Trophoblast cell (in vitro differentiated cells and primary cell): ENCODE results near the gene KCNAB2.

Source experiments
- DNase-seq, 2 donors: peaks; one replicate each; pipeline ENCODE4 v3.0.0-alpha.2; 2016
- H2AFZ ChIP-seq: 2 replicates; pipeline ENCODE4 v1.6.1; 2013; ENCODE audit warnings: low read length, moderate library complexity, mild to moderate bottlenecking; ENCODE audit not compliant: insufficient read depth, poor library complexity
- H2AK5ac ChIP-seq: 2 replicates; pipeline ENCODE4 v1.6.1; 2013; ENCODE audit warnings: mild to moderate bottlenecking, low read length
- H2BK120ac ChIP-seq: 2 replicates; pipeline ENCODE4 v1.6.1; 2013; ENCODE audit warnings: low read length, mild to moderate bottlenecking, moderate library complexity; ENCODE audit not compliant: insufficient read depth, poor library complexity
- H2BK12ac ChIP-seq: 2 replicates; pipeline ENCODE4 v1.6.1; 2013; ENCODE audit warnings: mild to moderate bottlenecking, low read length, moderate library complexity
- H2BK5ac ChIP-seq: 2 replicates; pipeline ENCODE4 v1.6.1; 2013; ENCODE audit warnings: low read length, low read depth, moderate library complexity, mild to moderate bottlenecking; ENCODE audit not compliant: poor library complexity
- H3K14ac ChIP-seq: 2 replicates; pipeline ENCODE4 v1.6.1; 2013; ENCODE audit warnings: mild to moderate bottlenecking, low read length
- H3K18ac ChIP-seq: 2 replicates; pipeline ENCODE4 v1.6.1; 2013; ENCODE audit warnings: mild to moderate bottlenecking, low read length
- H3K23ac ChIP-seq: 2 replicates; pipeline ENCODE4 v1.6.1; 2013; ENCODE audit warnings: low read length
- H3K27ac ChIP-seq: 2 replicates; pipeline ENCODE4 v1.5.1; 2013; ENCODE audit warnings: low read depth, mild to moderate bottlenecking, inconsistent platforms, low read length, moderate library complexity
- H3K27me3 ChIP-seq: 2 replicates; pipeline ENCODE4 v1.6.1; 2013; ENCODE audit warnings: inconsistent platforms, mild to moderate bottlenecking, low read length, moderate library complexity; ENCODE audit not compliant: insufficient read depth
- H3K36me3 ChIP-seq, 2 experiments: 1 replicate in 1 of 2; 2 replicates in 1 of 2; pipeline ENCODE4 v1.6.1; 2013; ENCODE audit warnings: low read length in 2 of 2, mild to moderate bottlenecking in 2 of 2, moderate library complexity in 1 of 2; ENCODE audit not compliant: insufficient read depth in 2 of 2, control insufficient read depth in 1 of 2
- H3K4ac ChIP-seq: 2 replicates; pipeline ENCODE4 v1.6.1; 2013; ENCODE audit warnings: low read depth, mild to moderate bottlenecking, low read length, moderate library complexity
- H3K4me1 ChIP-seq, 2 experiments: 1 replicate in 1 of 2; 2 replicates in 1 of 2; pipeline ENCODE4 v1.6.1; 2013; ENCODE audit warnings: low read length in 2 of 2, mild to moderate bottlenecking in 2 of 2, moderate library complexity in 1 of 2; ENCODE audit not compliant: insufficient read depth in 2 of 2, control insufficient read depth in 1 of 2
- H3K4me2 ChIP-seq: 2 replicates; pipeline ENCODE4 v1.6.1; 2013; ENCODE audit warnings: inconsistent platforms, mild to moderate bottlenecking, low read length, moderate library complexity
- H3K4me3 ChIP-seq: 2 replicates; pipeline ENCODE4 v1.5.1; 2013; ENCODE audit warnings: mild to moderate bottlenecking, low read depth, low read length, inconsistent platforms
- H3K79me1 ChIP-seq: one replicate; pipeline ENCODE4 v1.6.1; 2013; ENCODE audit warnings: low read length
- H3K79me2 ChIP-seq: 2 replicates; pipeline ENCODE4 v1.6.1; 2013; ENCODE audit warnings: low read length, mild to moderate bottlenecking; ENCODE audit not compliant: control insufficient read depth, insufficient read depth, poor library complexity
- H3K9ac ChIP-seq: 2 replicates; pipeline ENCODE4 v1.6.1; 2013; ENCODE audit warnings: mild to moderate bottlenecking, low read length
- H3K9me3 ChIP-seq: 2 replicates; pipeline ENCODE4 v1.6.1; 2013; ENCODE audit warnings: low read depth, mild to moderate bottlenecking, control low read depth, inconsistent platforms, low read length; ENCODE audit not compliant: insufficient read depth
- H4K12ac ChIP-seq: 2 replicates; pipeline ENCODE4 v1.6.1; 2013; ENCODE audit warnings: low read depth, mild to moderate bottlenecking, low read length, moderate library complexity
- H4K8ac ChIP-seq: 2 replicates; pipeline ENCODE4 v1.6.1; 2013; ENCODE audit warnings: low read depth, mild to moderate bottlenecking, low read length, moderate library complexity
- H4K91ac ChIP-seq: one replicate; pipeline ENCODE4 v1.6.1; 2013; ENCODE audit warnings: low read depth, mild to moderate bottlenecking, low read length, moderate library complexity
- WGBS: extraction: QIAGEN DNeasy Blood & Tissue Kit; methylation state at CpG from one replicate; pipeline ENCODE4 v1.1.7; 2013; ENCODE audit warnings: missing lambda C conversion rate; ENCODE audit not compliant: insufficient read length, insufficient coverage; ENCODE audit errors: extremely low coverage; 5-methylcytosine and 5-hydroxymethylcytosine counted together

KCNAB2 gene

GRCh38 chr1:6080469-6080868, 34.8 kb downstream of the KCNAB2 start:
- H3K27me3 ChIP-seq, result no peaks in the 10 kb centered on the region
- no peak overlapping the region for H2BK120ac ChIP-seq
- WGBS, result no CpG with 5 or more reads among the region's 12 CpGs
- no peaks in the 10 kb centered on the region for H3K79me1 ChIP-seq
- H3K4ac ChIP-seq, result no peak overlapping the region
- no peak overlapping the region for H4K91ac ChIP-seq
- H2BK12ac ChIP-seq, result no peak overlapping the region
- peaks cover 2% of the 10 kb centered on the region for H3K9me3 ChIP-seq
- no peak overlapping the region for H3K4me3 ChIP-seq
- H4K12ac ChIP-seq, result no peak overlapping the region
- DNase-seq, result peak in 1 of 2 donors; percentile 22
- H3K4me1 ChIP-seq, result no peaks in the 10 kb centered on the region
- H3K27ac ChIP-seq, result no peak overlapping the region
- H3K4me2 ChIP-seq, result no peak overlapping the region
- H4K8ac ChIP-seq, result no peak overlapping the region
- H3K79me2 ChIP-seq, result no peaks in the 10 kb centered on the region
- no peak overlapping the region for H3K18ac ChIP-seq
- no peak overlapping the region for H2BK5ac ChIP-seq
- no peak overlapping the region for H2AK5ac ChIP-seq
- no peaks in the 10 kb centered on the region for H3K36me3 ChIP-seq
- no peak overlapping the region for H3K14ac ChIP-seq
- no peak overlapping the region for H3K23ac ChIP-seq
- no peak overlapping the region for H3K9ac ChIP-seq
- no peak overlapping the region for H2AFZ ChIP-seq

GRCh38 chr1:6081901-6082300, 36.2 kb downstream of the KCNAB2 start:
- H3K4me3 ChIP-seq, result no peak overlapping the region
- H3K36me3 ChIP-seq, result no peaks in the 10 kb centered on the region
- no peaks in the 10 kb centered on the region for H3K27me3 ChIP-seq
- H2AK5ac ChIP-seq, result no peak overlapping the region
- H3K79me2 ChIP-seq, result no peaks in the 10 kb centered on the region
- no peak overlapping the region for H3K27ac ChIP-seq
- H4K8ac ChIP-seq, result no peak overlapping the region
- H3K4me1 ChIP-seq, result no peaks in the 10 kb centered on the region
- H2BK120ac ChIP-seq, result no peak overlapping the region
- H3K23ac ChIP-seq, result no peak overlapping the region
- H3K4me2 ChIP-seq, result no peak overlapping the region
- no peak overlapping the region for H3K4ac ChIP-seq
- WGBS, result no CpG with 5 or more reads among the region's 12 CpGs
- peaks cover 2% of the 10 kb centered on the region for H3K9me3 ChIP-seq
- no peak overlapping the region for H3K14ac ChIP-seq
- no peak overlapping the region for H3K18ac ChIP-seq
- H2BK12ac ChIP-seq, result no peak overlapping the region
- no peak overlapping the region for H2AFZ ChIP-seq
- H3K79me1 ChIP-seq, result no peaks in the 10 kb centered on the region
- H4K12ac ChIP-seq, result no peak overlapping the region
- H3K9ac ChIP-seq, result no peak overlapping the region
- no peak overlapping the region for H2BK5ac ChIP-seq
- no peak for DNase-seq
- no peak overlapping the region for H4K91ac ChIP-seq

GRCh38 chr1:6082430-6082971, 36.8 kb downstream of the KCNAB2 start:
- Histone ChIP-seq H4K8ac (no peak overlapping the region), H3K4me3 (no peak overlapping the region), H2BK120ac (no peak overlapping the region), H3K9ac (no peak overlapping the region), H2AFZ (no peak overlapping the region), H3K4me2 (no peak overlapping the region), H4K91ac (no peak overlapping the region), H3K18ac (no peak overlapping the region), H3K79me2 (no peaks in the 10 kb centered on the region), H3K23ac (no peak overlapping the region), H3K27me3 (no peaks in the 10 kb centered on the region), H2BK12ac (no peak overlapping the region), H3K27ac (no peak overlapping the region), H3K79me1 (no peaks in the 10 kb centered on the region), H3K4ac (no peak overlapping the region), H2BK5ac (no peak overlapping the region), H3K14ac (no peak overlapping the region), H3K4me1 (no peaks in the 10 kb centered on the region), H3K36me3 (no peaks in the 10 kb centered on the region), H3K9me3 (peaks cover 2% of the 10 kb centered on the region), H2AK5ac (no peak overlapping the region), H4K12ac (no peak overlapping the region)
- DNase-seq, result peak in 1 of 2 donors; percentile 36
- no CpG with 5 or more reads among the region's 10 CpGs for WGBS

- Histone ChIP-seq H3K9me3 (peaks cover 2% of the 10 kb centered on the region), H3K27ac (no peak overlapping the region), H4K8ac (no peak overlapping the region), H3K18ac (no peak overlapping the region), H3K79me2 (no peaks in the 10 kb centered on the region), H4K12ac (no peak overlapping the region), H3K4me3 (no peak overlapping the region), H3K36me3 (no peaks in the 10 kb centered on the region), H3K4ac (no peak overlapping the region), H3K79me1 (no peaks in the 10 kb centered on the region), H3K14ac (no peak overlapping the region), H3K23ac (no peak overlapping the region), H2BK120ac (no peak overlapping the region), H3K9ac (no peak overlapping the region), H4K91ac (no peak overlapping the region), H3K4me2 (no peak overlapping the region), H3K27me3 (no peaks in the 10 kb centered on the region), H2BK12ac (no peak overlapping the region), H2AFZ (no peak overlapping the region), H3K4me1 (no peaks in the 10 kb centered on the region), H2AK5ac (no peak overlapping the region), H2BK5ac (no peak overlapping the region)
- no peak for DNase-seq
- WGBS, result no CpG with 5 or more reads among the region's 18 CpGs
Observed at GRCh38 chr1:6083385-6083784, 37.7 kb downstream of the KCNAB2 start.
